NT2/D1 (cell line): ENCODE measurements around the gene RPL10A.
A peak's percentile ranks its signal among the peaks of the same experiment; 100 is the strongest.

ENCODE experiments used
- DNase-seq: peaks from one replicate; pipeline ENCODE4 v3.0.0-alpha.2; 2011; ENCODE audit warnings: low read depth, low spot score
- H3K27me3 ChIP-seq: 2 replicates; pipeline ENCODE4 v1.6.0; 2011; ENCODE audit warnings: mild to moderate bottlenecking; ENCODE audit not compliant: insufficient read length, insufficient read depth
- H3K36me3 ChIP-seq: 2 replicates; pipeline ENCODE4 v1.6.1; 2011; ENCODE audit warnings: mild to moderate bottlenecking, low read length, mixed read lengths; ENCODE audit not compliant: insufficient read depth, insufficient read length
- H3K4me1 ChIP-seq: 2 replicates; pipeline ENCODE4 v1.5.1; 2011; ENCODE audit not compliant: insufficient read depth, insufficient read length
- H3K4me3 ChIP-seq: 2 replicates; pipeline ENCODE4 v1.5.1; 2011; ENCODE audit warnings: low read depth; ENCODE audit not compliant: insufficient read length
- H3K9ac ChIP-seq: 2 replicates; pipeline ENCODE4 v1.6.0; 2011; ENCODE audit warnings: low read depth; ENCODE audit not compliant: insufficient read length
- H3K9me3 ChIP-seq: 2 replicates; pipeline ENCODE4 v1.5.1; 2011; ENCODE audit warnings: mild to moderate bottlenecking, low read length; ENCODE audit not compliant: insufficient read depth
- SUZ12 ChIP-seq: IDR thresholded peaks from 2 replicates; pipeline ENCODE4 v1.6.1; 2011; ENCODE audit not compliant: insufficient read length, insufficient read depth; ENCODE audit errors: extremely low read depth
- YY1 ChIP-seq: IDR thresholded peaks from 2 replicates; pipeline ENCODE4 v1.6.1; 2011; ENCODE audit not compliant: insufficient read length, insufficient read depth
- ZNF274 ChIP-seq: IDR thresholded peaks from 2 replicates; pipeline ENCODE4 v1.6.1; 2011; ENCODE audit warnings: mild to moderate bottlenecking, low read depth, low read length

The RPL10A gene

DNA sequence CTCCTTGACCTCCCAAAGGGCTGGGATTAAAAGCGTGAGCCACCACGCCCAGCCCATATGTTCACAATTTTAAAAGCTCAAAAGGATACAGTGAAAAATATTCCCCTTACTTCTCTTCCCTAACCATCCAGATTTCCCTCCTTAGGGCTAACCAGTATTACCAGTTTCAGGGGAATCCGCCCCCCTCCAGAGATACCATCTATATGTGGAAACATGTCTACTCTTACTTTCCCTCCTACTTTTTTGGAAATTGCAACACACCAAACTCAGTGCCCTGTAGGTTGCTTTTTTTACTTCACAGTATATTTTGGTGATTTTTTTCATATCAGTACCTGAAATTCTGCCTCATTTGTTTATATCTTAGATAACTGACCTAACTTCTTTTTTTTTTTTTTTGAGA, 6.9 kb upstream of the RPL10A start:
- H3K9me3 ChIP-seq, result no peaks in the 10 kb centered on the region
- peaks cover 44% of the 10 kb centered on the region for H3K36me3 ChIP-seq
- no peak overlapping the region for H3K4me3 ChIP-seq
- H3K9ac ChIP-seq, result no peak overlapping the region
- no peak for DNase-seq
- no peaks in the 10 kb centered on the region for H3K27me3 ChIP-seq
- H3K4me1 ChIP-seq, result no peaks in the 10 kb centered on the region
- TF ChIP-seq ZNF274, result no peak
- TF ChIP-seq YY1, result no peak
- TF ChIP-seq SUZ12, result no peak

DNA sequence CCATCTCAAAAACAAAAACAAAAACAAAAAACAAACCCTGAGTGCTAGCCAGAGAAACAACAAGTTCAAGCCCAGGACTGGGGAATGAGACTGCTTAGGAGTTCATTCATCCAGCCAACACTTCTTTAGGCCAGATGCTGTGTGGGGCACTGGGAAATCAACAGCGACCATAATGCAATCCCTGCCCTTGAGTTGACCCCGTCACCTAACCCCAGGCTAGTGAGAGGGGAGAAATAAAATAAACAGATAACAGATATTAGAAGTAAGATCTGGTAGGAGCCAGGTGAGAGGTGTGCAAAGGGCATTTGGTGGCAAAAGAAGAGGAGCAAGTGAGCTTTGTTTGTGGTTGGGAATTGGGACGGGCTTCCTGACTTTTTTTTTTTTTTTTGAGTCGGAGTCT, 4.9 kb upstream of the RPL10A start:
- Histone ChIP-seq H3K36me3 (peaks cover 37% of the 10 kb centered on the region), H3K9me3 (no peaks in the 10 kb centered on the region), H3K27me3 (no peaks in the 10 kb centered on the region), H3K9ac (no peak overlapping the region), H3K4me3 (no peak overlapping the region), H3K4me1 (no peaks in the 10 kb centered on the region)
- TF ChIP-seq SUZ12 (no peak), YY1 (no peak), ZNF274 (no peak)
- no peak for DNase-seq

DNA sequence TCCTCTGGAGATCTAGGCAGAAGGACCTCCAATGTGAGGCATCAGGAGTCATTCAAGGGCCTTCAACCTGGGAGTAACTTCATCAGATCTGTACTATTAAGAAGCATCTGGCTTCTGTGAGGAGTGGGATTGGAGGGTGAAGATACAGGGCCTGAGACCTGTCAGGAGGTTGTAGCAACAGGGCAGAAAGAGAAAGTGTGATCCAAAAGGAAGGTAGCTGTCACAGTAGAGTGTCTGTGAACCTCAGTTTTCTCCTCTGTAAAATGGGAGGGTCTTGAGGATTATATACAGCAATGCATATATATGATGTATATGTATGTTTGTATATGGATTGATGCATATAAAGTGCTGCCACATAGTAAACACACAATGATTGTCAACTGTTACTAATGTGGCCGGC, 2.6 kb upstream of the RPL10A start:
- Histone ChIP-seq H3K27me3 (no peaks in the 10 kb centered on the region), H3K4me1 (no peaks in the 10 kb centered on the region), H3K36me3 (peaks cover 46% of the 10 kb centered on the region), H3K9me3 (no peaks in the 10 kb centered on the region), H3K9ac (no peak overlapping the region), H3K4me3 (no peak overlapping the region)
- TF ChIP-seq SUZ12, result no peak
- DNase-seq, result no peak

DNA sequence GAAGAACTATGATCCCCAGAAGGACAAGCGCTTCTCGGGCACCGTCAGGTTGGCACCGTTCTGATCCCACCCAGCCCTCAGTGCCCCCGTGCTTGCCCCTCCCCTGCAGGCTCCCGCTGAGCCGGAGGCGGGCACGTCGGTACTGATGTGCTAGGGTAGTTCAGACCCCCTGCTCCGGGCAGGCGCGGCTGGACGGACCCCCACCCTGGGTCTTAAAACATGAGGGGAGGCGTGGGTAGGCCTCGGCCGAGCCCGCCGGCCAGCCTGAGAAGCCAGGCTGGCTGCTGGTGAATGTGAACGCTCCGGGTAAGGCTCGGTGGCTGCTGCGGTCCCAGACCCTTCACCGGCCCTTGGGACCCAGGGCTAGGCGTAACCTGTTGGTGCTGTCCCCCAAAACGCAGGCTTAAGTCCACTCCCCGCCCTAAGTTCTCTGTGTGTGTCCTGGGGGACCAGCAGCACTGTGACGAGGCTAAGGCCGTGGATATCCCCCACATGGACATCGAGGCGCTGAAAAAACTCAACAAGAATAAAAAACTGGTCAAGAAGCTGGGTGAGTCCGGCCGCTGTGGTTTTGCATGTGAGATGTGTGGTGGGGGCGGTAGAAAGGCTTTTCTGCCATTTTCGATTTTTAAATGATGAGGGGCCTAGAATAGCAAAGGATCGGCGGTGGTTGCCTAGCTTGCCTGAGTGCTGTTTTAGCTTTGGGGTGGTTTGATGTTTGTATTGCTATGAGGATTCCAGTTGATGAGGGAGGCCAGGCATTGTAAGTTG, 964 bp downstream of the RPL10A start:
- DNase-seq, result no peak
- Histone ChIP-seq H3K27me3 (no peaks in the 10 kb centered on the region), H3K4me1 (no peaks in the 10 kb centered on the region), H3K9me3 (no peaks in the 10 kb centered on the region), H3K4me3 (peak overlapping the region; percentile 95), H3K9ac (peak overlapping the region; percentile 99), H3K36me3 (peaks cover 69% of the 10 kb centered on the region)
- TF ChIP-seq YY1 (no peak), ZNF274 (no peak), SUZ12 (no peak)

DNA sequence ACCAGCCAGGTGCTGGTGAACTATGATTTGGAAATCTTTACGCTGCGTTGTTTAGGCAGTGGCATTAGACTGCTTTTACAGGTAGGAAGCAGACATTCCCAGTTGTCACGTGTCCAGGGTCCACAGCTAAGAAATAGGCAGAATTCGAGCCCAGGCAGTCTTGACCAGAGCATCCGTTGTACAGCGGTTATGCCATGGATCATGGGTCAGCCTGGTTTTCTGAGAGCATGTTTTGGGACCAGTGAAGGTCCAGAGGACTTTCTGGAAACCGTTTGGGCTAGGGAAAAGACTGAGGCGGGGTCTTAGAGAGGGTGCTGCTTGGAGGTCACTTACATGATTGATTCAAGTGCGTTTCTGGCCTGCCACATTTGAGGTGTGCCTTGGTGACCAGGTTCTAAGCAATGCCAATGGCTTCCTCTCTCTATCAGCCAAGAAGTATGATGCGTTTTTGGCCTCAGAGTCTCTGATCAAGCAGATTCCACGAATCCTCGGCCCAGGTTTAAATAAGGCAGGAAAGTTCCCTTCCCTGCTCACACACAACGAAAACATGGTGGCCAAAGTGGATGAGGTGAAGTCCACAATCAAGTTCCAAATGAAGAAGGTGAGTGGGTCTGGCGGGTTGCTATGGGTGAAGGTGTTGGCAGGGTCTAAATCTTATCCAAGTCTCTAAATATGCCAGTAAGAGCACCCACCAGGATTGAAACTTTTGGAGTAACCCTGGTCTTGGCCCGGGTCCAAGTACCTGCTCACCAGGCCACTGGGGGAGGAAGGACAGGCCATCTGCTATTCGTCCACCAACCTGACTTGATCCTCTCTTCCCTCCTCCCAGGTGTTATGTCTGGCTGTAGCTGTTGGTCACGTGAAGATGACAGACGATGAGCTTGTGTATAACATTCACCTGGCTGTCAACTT, 1.8 kb downstream of the RPL10A start:
- Histone ChIP-seq H3K36me3 (peaks cover 77% of the 10 kb centered on the region), H3K4me1 (no peaks in the 10 kb centered on the region), H3K27me3 (no peaks in the 10 kb centered on the region), H3K9me3 (no peaks in the 10 kb centered on the region), H3K4me3 (peak overlapping the region; percentile 95), H3K9ac (peak overlapping the region; percentile 99)
- DNase-seq, result no peak
- TF ChIP-seq ZNF274 (no peak), YY1 (no peak), SUZ12 (no peak)

DNA sequence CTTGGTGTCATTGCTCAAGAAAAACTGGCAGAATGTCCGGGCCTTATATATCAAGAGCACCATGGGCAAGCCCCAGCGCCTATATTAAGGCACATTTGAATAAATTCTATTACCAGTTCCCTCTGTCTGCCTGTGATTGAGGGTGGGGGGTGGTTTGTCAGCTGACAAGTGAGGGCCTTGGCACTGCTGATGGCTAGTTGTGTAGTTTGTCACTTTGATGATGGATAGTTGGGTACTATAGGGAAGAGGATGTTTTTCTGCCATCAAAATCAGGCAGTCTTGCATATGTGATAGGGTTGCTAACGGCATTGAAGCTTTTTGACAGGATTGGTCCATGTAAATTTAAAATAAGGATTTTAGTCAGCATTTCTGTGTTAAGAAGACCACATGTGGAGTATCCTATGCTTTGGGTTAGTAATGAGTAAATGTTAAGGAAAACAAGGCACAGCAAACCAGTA, 2.5 kb downstream of the RPL10A start:
- DNase-seq, result no peak
- Histone ChIP-seq H3K9ac (peak overlapping the region; percentile 38), H3K27me3 (no peaks in the 10 kb centered on the region), H3K4me1 (no peaks in the 10 kb centered on the region), H3K9me3 (no peaks in the 10 kb centered on the region), H3K36me3 (peaks cover 84% of the 10 kb centered on the region), H3K4me3 (peak overlapping the region; percentile 95)
- TF ChIP-seq YY1 (no peak), SUZ12 (no peak), ZNF274 (no peak)

DNA sequence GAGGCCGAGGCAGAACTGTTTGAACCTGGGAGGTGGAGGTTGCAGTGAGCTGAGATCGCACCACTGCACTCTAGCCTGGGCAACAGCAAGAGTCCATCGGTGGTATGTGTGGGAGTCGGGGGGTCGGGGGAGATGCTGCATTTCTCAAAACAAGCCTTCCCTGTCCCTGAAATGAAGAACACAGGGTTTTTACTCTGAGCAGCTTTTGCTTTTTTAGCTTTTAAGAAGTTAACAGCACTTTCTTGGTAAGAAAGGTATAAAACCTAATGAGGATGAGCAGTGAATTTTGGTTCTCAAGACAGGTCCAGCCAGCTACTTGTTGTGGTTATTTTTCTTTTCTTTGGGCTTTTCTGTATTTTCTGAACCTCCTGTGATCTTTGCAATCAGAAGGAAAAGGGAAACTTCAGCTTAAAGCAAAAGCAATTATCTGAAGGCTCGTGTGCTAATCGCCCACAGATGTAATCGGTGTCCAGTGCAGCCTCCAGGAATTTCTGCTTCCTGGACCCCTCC, 3.7 kb downstream of the RPL10A start:
- Histone ChIP-seq H3K4me3 (no peak overlapping the region), H3K27me3 (no peaks in the 10 kb centered on the region), H3K4me1 (no peaks in the 10 kb centered on the region), H3K9ac (no peak overlapping the region), H3K9me3 (no peaks in the 10 kb centered on the region), H3K36me3 (peaks cover 82% of the 10 kb centered on the region)
- TF ChIP-seq ZNF274 (no peak), YY1 (no peak), SUZ12 (no peak)
- no peak for DNase-seq
